ENCODE results near the gene BEND4. TPM values are rescaled to one million over a fixed set of nuclear protein-coding genes. Genes with fewer than 3 reads are reported as not detected.

BEND4 gene
- total RNA-seq, 1 donor from 2014 or later: 0.32 TPM

- H3K9ac ChIP-seq (ENCODE audit: low read length): no peak overlapping the region
- Mint-ChIP-seq H3K36me3 (ENCODE audit: low read depth, unreplicated experiment) (no peaks in the 10 kb centered on the region), H3K9me3 (ENCODE audit: unreplicated experiment) (peaks cover 2% of the 10 kb centered on the region), H3K27ac (ENCODE audit: unreplicated experiment) (no peak overlapping the region), H3K4me1 (ENCODE audit: low read depth, unreplicated experiment) (no peaks in the 10 kb centered on the region), H3K27me3 (ENCODE audit: low read depth, unreplicated experiment) (peaks cover 8% of the 10 kb centered on the region), H3K4me3 (ENCODE audit: unreplicated experiment) (no peak overlapping the region)
- no peaks in the 10 kb centered on the region for H3K4me1 ChIP-seq (ENCODE audit: insufficient read depth, low read length)
- H3K4me3 ChIP-seq (ENCODE audit: insufficient read depth, low read depth, low read length): no peak overlapping the region
- H3K27ac ChIP-seq (ENCODE audit: low read depth, low read length): no peak overlapping the region
- FAIRE-seq: no peak
- no peak overlapping the region for H2AFZ ChIP-seq (ENCODE audit: low read depth, low read length)
- no peaks in the 10 kb centered on the region for H3K36me3 ChIP-seq (ENCODE audit: insufficient read depth, low read length)
- TF ChIP-seq EZH2 (IDR thresholded peaks at IDR 0.05; ENCODE audit: insufficient read depth, low read length): no peak
- TF ChIP-seq, protein P1, sequence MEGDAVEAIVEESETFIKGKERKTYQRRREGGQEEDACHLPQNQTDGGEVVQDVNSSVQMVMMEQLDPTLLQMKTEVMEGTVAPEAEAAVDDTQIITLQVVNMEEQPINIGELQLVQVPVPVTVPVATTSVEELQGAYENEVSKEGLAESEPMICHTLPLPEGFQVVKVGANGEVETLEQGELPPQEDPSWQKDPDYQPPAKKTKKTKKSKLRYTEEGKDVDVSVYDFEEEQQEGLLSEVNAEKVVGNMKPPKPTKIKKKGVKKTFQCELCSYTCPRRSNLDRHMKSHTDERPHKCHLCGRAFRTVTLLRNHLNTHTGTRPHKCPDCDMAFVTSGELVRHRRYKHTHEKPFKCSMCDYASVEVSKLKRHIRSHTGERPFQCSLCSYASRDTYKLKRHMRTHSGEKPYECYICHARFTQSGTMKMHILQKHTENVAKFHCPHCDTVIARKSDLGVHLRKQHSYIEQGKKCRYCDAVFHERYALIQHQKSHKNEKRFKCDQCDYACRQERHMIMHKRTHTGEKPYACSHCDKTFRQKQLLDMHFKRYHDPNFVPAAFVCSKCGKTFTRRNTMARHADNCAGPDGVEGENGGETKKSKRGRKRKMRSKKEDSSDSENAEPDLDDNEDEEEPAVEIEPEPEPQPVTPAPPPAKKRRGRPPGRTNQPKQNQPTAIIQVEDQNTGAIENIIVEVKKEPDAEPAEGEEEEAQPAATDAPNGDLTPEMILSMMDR (IDR thresholded peaks at IDR 0.05; ENCODE audit: insufficient read depth, low read depth, low read length): no peak
- no peak for DNase-seq (ENCODE audit: low read depth)
- no peaks in the 10 kb centered on the region for H3K9me3 ChIP-seq (ENCODE audit: insufficient read depth, low read depth, low read length)
- H3K4me2 ChIP-seq (ENCODE audit: low read length): no peak overlapping the region
- no peaks in the 10 kb centered on the region for H4K20me1 ChIP-seq (ENCODE audit: insufficient read depth, low read length)
- H3K79me2 ChIP-seq (ENCODE audit: insufficient read depth, low read length): no peaks in the 10 kb centered on the region
- H3K27me3 ChIP-seq (ENCODE audit: insufficient read depth, low read length): no peaks in the 10 kb centered on the region
Measured at GRCh38 chr4:42159271-42160001, 7.0 kb upstream of the BEND4 start.

DNA sequence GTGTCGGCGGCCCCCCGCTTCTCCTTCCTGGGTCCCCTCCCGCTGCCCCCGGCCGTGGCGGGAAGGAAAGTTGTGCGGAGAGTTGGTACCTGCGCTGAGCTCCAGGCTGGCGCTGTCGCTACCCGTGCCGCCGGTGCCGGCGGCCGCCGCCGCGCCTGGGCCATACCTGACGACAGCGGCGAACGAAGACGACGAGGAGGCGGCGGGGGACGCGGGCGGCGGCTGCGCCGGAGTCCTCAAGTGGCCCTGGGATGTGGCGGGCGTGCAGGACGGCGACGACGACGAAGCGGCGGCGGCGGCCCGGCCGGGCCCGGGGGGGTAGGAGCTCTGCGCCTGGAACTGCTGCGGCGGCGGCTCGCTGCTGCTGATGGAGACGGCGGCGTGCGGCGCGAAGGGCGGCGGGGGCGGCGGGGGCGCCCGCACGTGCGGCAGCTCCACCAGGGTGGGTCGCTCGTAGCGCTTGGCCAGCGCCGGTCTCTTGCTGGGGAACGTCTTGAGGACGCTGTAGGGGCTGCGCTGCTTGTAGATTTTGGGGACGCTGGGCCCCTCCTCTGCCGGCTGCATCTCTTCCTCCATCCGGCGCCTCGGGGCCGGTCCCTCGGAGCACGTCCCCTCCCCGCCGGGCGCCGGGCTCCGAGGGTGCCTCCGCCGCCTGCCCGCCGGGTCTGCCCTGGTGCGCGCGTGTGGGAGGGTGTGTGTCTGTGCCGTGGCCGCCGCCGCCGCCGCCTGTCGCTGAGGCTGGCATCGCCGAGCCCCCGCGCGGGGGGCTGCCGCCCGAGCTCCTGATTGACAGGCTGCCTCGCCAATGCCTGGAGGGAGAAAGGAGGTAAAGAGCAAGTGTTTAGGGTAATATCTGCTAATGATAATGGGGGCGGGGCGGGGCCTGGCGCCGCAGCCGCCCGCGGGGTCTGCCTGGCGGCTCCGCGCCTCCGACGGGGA lies 618 bp downstream of the BEND4 start:
- no peaks in the 10 kb centered on the region for H4K20me1 ChIP-seq (ENCODE audit: insufficient read depth, low read length)
- H3K4me1 ChIP-seq (ENCODE audit: insufficient read depth, low read length): peaks cover 2% of the 10 kb centered on the region
- H3K79me2 ChIP-seq (ENCODE audit: insufficient read depth, low read length): no peaks in the 10 kb centered on the region
- no peaks in the 10 kb centered on the region for H3K9me3 Mint-ChIP-seq (ENCODE audit: unreplicated experiment)
- peak overlapping the region; percentile 79 for H3K4me2 ChIP-seq (ENCODE audit: low read length)
- no peak for FAIRE-seq
- no peaks in the 10 kb centered on the region for H3K36me3 Mint-ChIP-seq (ENCODE audit: low read depth, unreplicated experiment)
- no peaks in the 10 kb centered on the region for H3K4me1 Mint-ChIP-seq (ENCODE audit: low read depth, unreplicated experiment)
- peaks cover 41% of the 10 kb centered on the region for H3K27me3 ChIP-seq (ENCODE audit: insufficient read depth, low read length)
- peak overlapping the region; percentile 39 for H3K4me3 ChIP-seq (ENCODE audit: insufficient read depth, low read depth, low read length)
- TF ChIP-seq, protein P1 (IDR thresholded peaks at IDR 0.05; ENCODE audit: insufficient read depth, low read depth, low read length): no peak
- peak; percentile 83 for TF ChIP-seq EZH2 (IDR thresholded peaks at IDR 0.05; ENCODE audit: insufficient read depth, low read length)
- H3K36me3 ChIP-seq (ENCODE audit: insufficient read depth, low read length): no peaks in the 10 kb centered on the region
- H3K9ac ChIP-seq (ENCODE audit: low read length): no peak overlapping the region
- H3K27me3 Mint-ChIP-seq (ENCODE audit: low read depth, unreplicated experiment): peaks cover 39% of the 10 kb centered on the region
- no peak for DNase-seq (ENCODE audit: low read depth)
- no peak overlapping the region for H3K27ac ChIP-seq (ENCODE audit: low read depth, low read length)
- peak overlapping the region; percentile 78 for H3K4me3 Mint-ChIP-seq (ENCODE audit: unreplicated experiment)
- H3K9me3 ChIP-seq (ENCODE audit: insufficient read depth, low read depth, low read length): no peaks in the 10 kb centered on the region
- peak overlapping the region; percentile 66 for H2AFZ ChIP-seq (ENCODE audit: low read depth, low read length)
- H3K27ac Mint-ChIP-seq (ENCODE audit: unreplicated experiment): no peak overlapping the region
